Measurements from ENCODE around the gene HPCAL1. TPM values are rescaled to one million over a fixed set of nuclear protein-coding genes. Genes with fewer than 3 reads are reported as not detected.

Gene HPCAL1
- total RNA-seq, 2 donors from 2014 or later, result 64.5 to 85.7 TPM

- Histone ChIP-seq H3K4me1 (no peaks in the 10 kb centered on the region), H3K27ac (no peak overlapping the region), H3K9me3 (no peaks in the 10 kb centered on the region), H3K27me3 (no peaks in the 10 kb centered on the region), H3K4me3 (no peak overlapping the region), H3K9ac (ENCODE audit: low read depth in 2 of 2, low read length in 2 of 2) (no peak overlapping the region), H3K36me3 (no peaks in the 10 kb centered on the region)
- DNase-seq, result no peak
- intact Hi-C loops (cut with DNase I), result no loop called here
- TF ChIP-seq, protein P1, sequence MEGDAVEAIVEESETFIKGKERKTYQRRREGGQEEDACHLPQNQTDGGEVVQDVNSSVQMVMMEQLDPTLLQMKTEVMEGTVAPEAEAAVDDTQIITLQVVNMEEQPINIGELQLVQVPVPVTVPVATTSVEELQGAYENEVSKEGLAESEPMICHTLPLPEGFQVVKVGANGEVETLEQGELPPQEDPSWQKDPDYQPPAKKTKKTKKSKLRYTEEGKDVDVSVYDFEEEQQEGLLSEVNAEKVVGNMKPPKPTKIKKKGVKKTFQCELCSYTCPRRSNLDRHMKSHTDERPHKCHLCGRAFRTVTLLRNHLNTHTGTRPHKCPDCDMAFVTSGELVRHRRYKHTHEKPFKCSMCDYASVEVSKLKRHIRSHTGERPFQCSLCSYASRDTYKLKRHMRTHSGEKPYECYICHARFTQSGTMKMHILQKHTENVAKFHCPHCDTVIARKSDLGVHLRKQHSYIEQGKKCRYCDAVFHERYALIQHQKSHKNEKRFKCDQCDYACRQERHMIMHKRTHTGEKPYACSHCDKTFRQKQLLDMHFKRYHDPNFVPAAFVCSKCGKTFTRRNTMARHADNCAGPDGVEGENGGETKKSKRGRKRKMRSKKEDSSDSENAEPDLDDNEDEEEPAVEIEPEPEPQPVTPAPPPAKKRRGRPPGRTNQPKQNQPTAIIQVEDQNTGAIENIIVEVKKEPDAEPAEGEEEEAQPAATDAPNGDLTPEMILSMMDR (IDR thresholded peaks at IDR 0.05), result no peak
Observed at GRCh38 chr2:10283106-10284062, 19.3 kb upstream of the HPCAL1 start.

DNA sequence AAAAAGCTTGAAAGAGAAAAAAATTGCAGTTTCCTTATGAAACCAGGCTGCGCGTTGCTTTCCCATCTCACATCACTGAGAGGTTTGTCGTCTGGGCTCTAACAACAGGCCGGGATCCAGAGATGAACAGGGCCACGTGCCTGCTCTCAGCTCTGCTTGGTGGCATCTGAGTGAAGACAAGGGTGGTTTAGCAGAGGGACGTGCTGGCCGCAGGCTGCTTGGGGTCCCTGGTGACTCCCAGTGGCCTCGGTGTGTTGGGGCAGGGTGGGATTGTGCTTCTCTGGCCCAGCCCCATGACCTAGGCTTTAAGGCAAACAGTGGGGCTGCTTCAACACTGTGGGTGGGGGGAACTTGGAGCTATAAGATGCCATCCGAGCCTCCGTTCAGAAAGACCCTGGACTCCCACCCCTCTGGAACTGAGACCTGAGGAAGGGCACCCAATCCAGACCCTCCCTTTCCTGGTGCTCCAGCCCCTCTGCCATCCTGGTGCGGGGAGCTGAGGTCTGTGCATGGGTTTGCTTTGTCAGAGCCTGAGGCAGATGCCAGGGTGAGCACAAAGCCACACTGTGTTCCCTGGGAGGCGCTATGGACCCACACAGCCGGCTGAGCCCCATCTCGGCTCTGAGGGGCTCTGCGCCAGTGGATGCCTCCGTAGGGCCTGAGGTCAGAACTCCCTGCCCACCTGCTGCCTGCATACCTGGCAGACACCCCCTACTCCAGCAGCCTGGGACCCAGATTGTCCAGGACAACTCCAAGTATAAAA, 18.4 kb upstream of the HPCAL1 start:
- Histone ChIP-seq H3K27ac (no peak overlapping the region), H3K27me3 (no peaks in the 10 kb centered on the region), H3K9ac (ENCODE audit: low read depth in 2 of 2, low read length in 2 of 2) (no peak overlapping the region), H3K4me1 (no peaks in the 10 kb centered on the region), H3K9me3 (no peaks in the 10 kb centered on the region), H3K4me3 (no peak overlapping the region), H3K36me3 (no peaks in the 10 kb centered on the region)
- intact Hi-C loops (cut with DNase I), result no loop called here
- DNase-seq, result no peak
- TF ChIP-seq, protein P1 (IDR thresholded peaks at IDR 0.05), result no peak

DNA sequence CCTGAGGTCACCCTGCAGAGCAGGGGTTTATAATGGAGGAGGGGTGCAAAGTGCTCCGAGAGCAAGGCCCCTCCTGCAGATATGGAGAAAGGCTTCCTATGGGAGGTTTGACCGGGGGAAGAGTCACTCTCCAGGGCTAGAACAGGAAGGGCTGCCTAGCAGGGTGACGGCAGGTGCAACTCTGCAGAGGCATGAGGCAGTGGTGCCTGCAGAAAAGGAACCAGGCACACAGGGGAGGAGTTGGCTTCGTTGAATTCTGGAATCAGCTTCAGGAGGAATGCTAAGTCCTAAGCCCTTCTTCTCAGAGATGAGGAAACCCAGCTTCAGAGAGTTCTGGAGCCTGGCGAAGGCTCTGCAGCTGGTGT, 17.5 kb upstream of the HPCAL1 start:
- DNase-seq, result no peak
- H3K27me3 ChIP-seq, result no peaks in the 10 kb centered on the region
- intact Hi-C loops (cut with DNase I), result no loop called here
- H3K4me1 ChIP-seq, result no peaks in the 10 kb centered on the region
- H3K9me3 ChIP-seq, result no peaks in the 10 kb centered on the region
- H3K9ac ChIP-seq (ENCODE audit: low read depth in 2 of 2, low read length in 2 of 2), result no peak overlapping the region
- TF ChIP-seq, protein P1 (IDR thresholded peaks at IDR 0.05), result no peak
- no peaks in the 10 kb centered on the region for H3K36me3 ChIP-seq
- H3K27ac ChIP-seq, result peak overlapping the region; percentile 13
- H3K4me3 ChIP-seq, result no peak overlapping the region

GRCh38 chr2:10285556-10286198, 17.0 kb upstream of the HPCAL1 start:
- Histone ChIP-seq H3K9ac (ENCODE audit: low read depth in 2 of 2, low read length in 2 of 2) (no peak overlapping the region), H3K9me3 (no peaks in the 10 kb centered on the region), H3K27me3 (no peaks in the 10 kb centered on the region), H3K27ac (peak overlapping the region; percentile 13), H3K4me1 (no peaks in the 10 kb centered on the region), H3K4me3 (no peak overlapping the region), H3K36me3 (no peaks in the 10 kb centered on the region)
- peak; percentile 53 for DNase-seq
- intact Hi-C loops (cut with DNase I), result no loop called here
- TF ChIP-seq, protein P1 (IDR thresholded peaks at IDR 0.05), result no peak
